NK-92 treated with Interleukin-12 subunit alpha and Interleukin-12 subunit beta, amount 100 ng/mL, for 24 hours (cell line): ENCODE results near the gene RPL28.
"Not testable (repeated sequence)": the region's sequence is repeated elsewhere in the genome, so short reads cannot be mapped to it uniquely, and the experiment has no call there.

Source experiments
- DNase-seq: peaks from one replicate; lab custom pipeline; 2025; lab: John Stamatoyannopoulos, UW

RPL28 gene

GRCh38 chr19:55426042-55426441 is 40.3 kb downstream of the RPL28 start:
- no peak for DNase-seq

- no peak for DNase-seq
Measured at GRCh38 chr19:55431183-55431582, 45.5 kb downstream of the RPL28 start.

GRCh38 chr19:55432241-55432959 is 46.7 kb downstream of the RPL28 start:
- DNase-seq, result no peak

- DNase-seq, result no peak
Measured at GRCh38 chr19:55433292-55433691, 47.6 kb downstream of the RPL28 start.

- DNase-seq, result no peak
Measured at GRCh38 chr19:55434356-55434919, 48.7 kb downstream of the RPL28 start.

GRCh38 chr19:55435020-55435419 is 49.3 kb downstream of the RPL28 start:
- DNase-seq, result no peak

- no peak for DNase-seq
Measured at GRCh38 chr19:55436847-55437246, 51.1 kb downstream of the RPL28 start.

GRCh38 chr19:55437410-55437809 is 51.7 kb downstream of the RPL28 start:
- no peak for DNase-seq

- DNase-seq, result no peak
Measured at GRCh38 chr19:55439052-55439451, 53.3 kb downstream of the RPL28 start.

GRCh38 chr19:55440411-55441105 is 54.8 kb downstream of the RPL28 start:
- no peak for DNase-seq

- DNase-seq, result no peak
Measured at GRCh38 chr19:55441319-55441691, 55.6 kb downstream of the RPL28 start.

- no peak for DNase-seq
Measured at GRCh38 chr19:55441692-55442321, 56.1 kb downstream of the RPL28 start.

- DNase-seq, result no peak
Measured at GRCh38 chr19:55442372-55442961, 56.7 kb downstream of the RPL28 start.

GRCh38 chr19:55443045-55443823 is 57.5 kb downstream of the RPL28 start, which contains the start of gene SHISA7:
Gene SHISA7, minus strand, starts transcription at chr19:55443300. Its CDS starts 437 bp downstream, at chr19:55442863.
- DNase-seq, result no peak

GRCh38 chr19:55443824-55444480 is 58.2 kb downstream of the RPL28 start:
- DNase-seq, result no peak

- no peak for DNase-seq
Measured at GRCh38 chr19:55444646-55445045, 58.9 kb downstream of the RPL28 start.

GRCh38 chr19:55446060-55446459 is 60.3 kb downstream of the RPL28 start:
- no peak for DNase-seq

- no peak for DNase-seq
Measured at GRCh38 chr19:55447421-55448174, 61.9 kb downstream of the RPL28 start.

- not testable (repeated sequence) for DNase-seq
Measured at GRCh38 chr19:55448175-55448490, 62.4 kb downstream of the RPL28 start.

GRCh38 chr19:55449469-55449868 is 63.7 kb downstream of the RPL28 start:
- no peak for DNase-seq
